Neuronal stem cell (in vitro differentiated cells): Measurements from ENCODE around the gene ATAD1.
"Not testable (repeated sequence)": the region's sequence is repeated elsewhere in the genome, so short reads cannot be mapped to it uniquely, and the experiment has no call there.

ENCODE experiments used
- DNase-seq: peaks from one replicate; pipeline ENCODE4 v3.0.0-alpha.2; 2013; ENCODE audit warnings: low spot score
- H2AFZ ChIP-seq: one replicate; pipeline ENCODE4 v1.6.1; 2013; ENCODE audit warnings: mild to moderate bottlenecking, low read length, inconsistent platforms
- H2AK5ac ChIP-seq: 2 replicates; pipeline ENCODE4 v1.6.1; 2013; ENCODE audit warnings: low read depth, mild to moderate bottlenecking, inconsistent platforms, low read length, moderate library complexity, mixed read lengths
- H2BK120ac ChIP-seq: 2 replicates; pipeline ENCODE4 v1.6.1; 2013; ENCODE audit warnings: low read depth, mild to moderate bottlenecking, inconsistent platforms, low read length, moderate library complexity, mixed read lengths
- H2BK12ac ChIP-seq: one replicate; pipeline ENCODE4 v1.6.1; 2013; ENCODE audit warnings: low read length, inconsistent platforms
- H2BK15ac ChIP-seq: 2 replicates; pipeline ENCODE4 v1.6.1; 2013; ENCODE audit warnings: mild to moderate bottlenecking, low read length, inconsistent platforms, mixed read lengths
- H2BK5ac ChIP-seq: one replicate; pipeline ENCODE4 v1.6.1; 2013; ENCODE audit warnings: inconsistent platforms, mild to moderate bottlenecking, low read length, moderate library complexity
- H3K14ac ChIP-seq: one replicate; pipeline ENCODE4 v1.6.1; 2013; ENCODE audit warnings: low read length, inconsistent platforms
- H3K18ac ChIP-seq: 2 replicates; pipeline ENCODE4 v1.6.1; 2013; ENCODE audit warnings: low read length, inconsistent platforms
- H3K23ac ChIP-seq: 2 replicates; pipeline ENCODE4 v1.6.1; 2013; ENCODE audit warnings: low read depth, mild to moderate bottlenecking, mixed read lengths, low read length, inconsistent platforms; ENCODE audit not compliant: poor library complexity
- H3K27ac ChIP-seq: replicated peaks from 3 replicates; pipeline ENCODE4 v1.5.1; 2013; ENCODE audit warnings: low read length, inconsistent platforms
- H3K27me3 ChIP-seq, 3 experiments: 2 replicates each; pipeline ENCODE4 v1.6.1; 2013; ENCODE audit warnings: low read length in 3 of 3, mild to moderate bottlenecking in 2 of 3, inconsistent platforms in 1 of 3, low read depth in 1 of 3, mixed read lengths in 1 of 3, moderate library complexity in 1 of 3; ENCODE audit not compliant: control insufficient read depth in 3 of 3, insufficient read depth in 3 of 3
- H3K36me3 ChIP-seq, 2 donors: replicated peaks in 1 of 2; 2 replicates each; pipeline ENCODE4 v1.6.1; 2013; ENCODE audit warnings: low read length in 2 of 2; ENCODE audit not compliant: control insufficient read depth in 2 of 2, insufficient read depth in 2 of 2
- H3K4ac ChIP-seq: 2 replicates; pipeline ENCODE4 v1.6.1; 2013; ENCODE audit warnings: inconsistent platforms, mild to moderate bottlenecking, low read length, moderate library complexity
- H3K4me1 ChIP-seq, 2 donors: 1 replicate in 1 of 2; 2 replicates in 1 of 2; pipeline ENCODE4 v1.6.1; 2013; ENCODE audit warnings: low read length in 2 of 2, low read depth in 1 of 2; ENCODE audit not compliant: control insufficient read depth in 2 of 2, insufficient read depth in 1 of 2
- H3K4me2 ChIP-seq: one replicate; pipeline ENCODE4 v1.6.1; 2013; ENCODE audit warnings: mild to moderate bottlenecking, low read length, inconsistent platforms; ENCODE audit not compliant: insufficient read depth, poor library complexity, severe bottlenecking
- H3K4me3 ChIP-seq, 2 donors: 2 replicates each; pipeline ENCODE4 v1.5.1; 2013; ENCODE audit warnings: low read length in 2 of 2, mild to moderate bottlenecking in 2 of 2, inconsistent platforms in 1 of 2, moderate library complexity in 1 of 2
- H3K79me1 ChIP-seq: one replicate; pipeline ENCODE4 v1.6.1; 2013; ENCODE audit warnings: low read depth, mild to moderate bottlenecking, inconsistent platforms, low read length, moderate library complexity
- H3K9ac ChIP-seq: one replicate; pipeline ENCODE4 v1.6.1; 2013; ENCODE audit warnings: mild to moderate bottlenecking, low read depth, low read length, inconsistent platforms; ENCODE audit not compliant: poor library complexity
- H3K9me3 ChIP-seq, 2 donors: replicated peaks in 1 of 2; 2 replicates each; pipeline versions ENCODE3 to v1.6.1; 2013; ENCODE audit warnings: low read length in 2 of 2, mild to moderate bottlenecking in 2 of 2, inconsistent platforms in 1 of 2, low read depth in 1 of 2, mixed read lengths in 1 of 2, moderate library complexity in 1 of 2; ENCODE audit not compliant: control insufficient read depth in 2 of 2, insufficient read depth in 1 of 2
- H4K8ac ChIP-seq: one replicate; pipeline ENCODE4 v1.6.1; 2013; ENCODE audit warnings: low read depth, mild to moderate bottlenecking, inconsistent platforms, low read length, moderate library complexity
- H4K91ac ChIP-seq: one replicate; pipeline ENCODE4 v1.6.1; 2013; ENCODE audit warnings: low read length, low read depth, mild to moderate bottlenecking, inconsistent platforms; ENCODE audit not compliant: poor library complexity
- WGBS, 2 donors: extraction: QIAGEN DNeasy Blood & Tissue Kit; methylation state at CpG; one replicate each; pipeline ENCODE4 v1.1.7; 2013; ENCODE audit warnings: missing lambda C conversion rate in 2 of 2, mixed read lengths in 1 of 2; ENCODE audit not compliant: insufficient read length in 2 of 2, insufficient replicate concordance in 1 of 2; ENCODE audit errors: extremely low coverage in 2 of 2; 5-methylcytosine and 5-hydroxymethylcytosine counted together

The ATAD1 gene

GRCh38 chr10:87861566-87861952, 43.5 kb upstream of the ATAD1 start:
- peak overlapping the region; percentile 89 for H3K27ac ChIP-seq

GRCh38 chr10:87860816-87861403, 42.9 kb upstream of the ATAD1 start:
- no peak overlapping the region for H3K4ac ChIP-seq
- no peak overlapping the region for H2BK120ac ChIP-seq
- no peak for DNase-seq
- no peak overlapping the region for H2BK12ac ChIP-seq
- peaks cover 6% of the 10 kb centered on the region for H3K79me1 ChIP-seq
- no peak overlapping the region for H3K23ac ChIP-seq
- no peaks in the 10 kb centered on the region for H3K27me3 ChIP-seq
- H3K36me3 ChIP-seq, result no peaks in the 10 kb centered on the region
- no peak overlapping the region for H3K4me2 ChIP-seq
- no peak overlapping the region for H3K9ac ChIP-seq
- peaks cover 0 to 3% of the 10 kb centered on the region in 2 donors for H3K4me1 ChIP-seq
- H4K8ac ChIP-seq, result no peak overlapping the region
- H3K9me3 ChIP-seq, result peaks cover 0 to 8% of the 10 kb centered on the region in 2 donors
- H3K14ac ChIP-seq, result no peak overlapping the region
- no peak overlapping the region for H2BK5ac ChIP-seq
- H2AFZ ChIP-seq, result no peak overlapping the region
- H2BK15ac ChIP-seq, result no peak overlapping the region
- H3K4me3 ChIP-seq, result no peak overlapping the region
- no peak overlapping the region for H2AK5ac ChIP-seq
- no peak overlapping the region for H3K18ac ChIP-seq
- H3K27ac ChIP-seq, result no peak overlapping the region
- WGBS, 2 donors, result no CpG with 5 or more reads among the region's 4 CpGs
- H4K91ac ChIP-seq, result no peak overlapping the region

More at GRCh38 chr10:87861566-87861952, 43.5 kb upstream of the ATAD1 start:
- Histone ChIP-seq H4K91ac (no peak overlapping the region), H3K14ac (peak overlapping the region; percentile 76), H3K4ac (peak overlapping the region; percentile 78), H2BK120ac (peak overlapping the region; percentile 82), H3K18ac (peak overlapping the region; percentile 100), H4K8ac (no peak overlapping the region), H2BK5ac (peak overlapping the region; percentile 95), H3K4me3 (peak overlapping the region; percentile 91 to 98), H3K9ac (peak overlapping the region; percentile 88), H2AFZ (peak overlapping the region; percentile 92), H3K4me1 (peaks cover 0 to 3% of the 10 kb centered on the region in 2 donors), H3K23ac (peak overlapping the region; percentile 98), H2AK5ac (peak overlapping the region; percentile 6), H3K79me1 (peaks cover 6% of the 10 kb centered on the region), H2BK15ac (peak overlapping the region; percentile 93), H3K9me3 (peaks cover 0 to 8% of the 10 kb centered on the region in 2 donors), H3K4me2 (peak overlapping the region; percentile 96), H3K27me3 (no peaks in the 10 kb centered on the region), H2BK12ac (peak overlapping the region; percentile 96), H3K36me3 (no peaks in the 10 kb centered on the region)
- no CpG with 5 or more reads among the region's 16 CpGs for WGBS, 2 donors
- no peak for DNase-seq

- Histone ChIP-seq H3K79me1 (peaks cover 6% of the 10 kb centered on the region), H3K4me2 (no peak overlapping the region), H3K27me3 (no peaks in the 10 kb centered on the region), H3K9me3 (peaks cover 0 to 8% of the 10 kb centered on the region in 2 donors), H3K14ac (no peak overlapping the region), H2BK15ac (no peak overlapping the region), H3K36me3 (no peaks in the 10 kb centered on the region), H2AK5ac (no peak overlapping the region), H3K27ac (no peak overlapping the region), H3K9ac (no peak overlapping the region), H4K8ac (no peak overlapping the region), H2BK120ac (no peak overlapping the region), H4K91ac (no peak overlapping the region), H3K18ac (no peak overlapping the region), H2AFZ (no peak overlapping the region), H2BK5ac (no peak overlapping the region), H3K4me1 (peaks cover 0 to 3% of the 10 kb centered on the region in 2 donors), H3K4ac (no peak overlapping the region), H2BK12ac (no peak overlapping the region), H3K4me3 (no peak overlapping the region), H3K23ac (no peak overlapping the region)
- WGBS, 2 donors, result no CpG with 5 or more reads among the region's 3 CpGs
- no peak for DNase-seq
These were observed 42.2 kb upstream of the ATAD1 start for GRCh38 chr10:87860156-87860795.

- not testable (repeated sequence) for H3K18ac ChIP-seq, H3K27ac ChIP-seq, H3K36me3 ChIP-seq, H3K14ac ChIP-seq, H3K4ac ChIP-seq, H2BK12ac ChIP-seq, H3K27me3 ChIP-seq, H3K79me1 ChIP-seq, DNase-seq, H3K4me1 ChIP-seq, H3K9ac ChIP-seq, H3K23ac ChIP-seq, H4K91ac ChIP-seq, H2AFZ ChIP-seq, H2BK120ac ChIP-seq, H2BK15ac ChIP-seq, H2BK5ac ChIP-seq, H3K4me3 ChIP-seq, H3K4me2 ChIP-seq, H4K8ac ChIP-seq, H3K9me3 ChIP-seq, H2AK5ac ChIP-seq
- no CpG with 5 or more reads among the region's 4 CpGs for WGBS, 2 donors
These were observed 37.6 kb upstream of the ATAD1 start for GRCh38 chr10:87855665-87856064.
